GM12878 (cell line): ENCODE measurements around the gene RARG. TPM values are rescaled to one million over a fixed set of nuclear protein-coding genes. Genes with fewer than 3 reads are reported as not detected.

Experiments
- ATAC-seq: fragments of 200-7000 bp; cut with Tn5 transposase; 3 replicates; pipeline ENCODE4 v1.9.1; 2020; ENCODE audit warnings: mild to moderate bottlenecking, moderate library complexity
- BruUV-seq: library from RNA; stranded (reverse); fragments of 400-500 nt; replicated peaks from 2 replicates; lab custom pipeline; 2021; lab: Mats Ljungman, UMichigan
- CTCF ChIA-PET: fragments of 300-600 bp; sonication (Branson Sonifier 250); formaldehyde crosslinking; extraction: SDS; loops from one replicate; lab custom pipeline; 2021; ENCODE audit warnings: inconsistent platforms; lab: Yijun Ruan, JAX
- POLR2A ChIA-PET: fragments of 350-600 bp; formaldehyde crosslinking; extraction: SDS; loops from one replicate; lab custom pipeline; 2021; ENCODE audit warnings: inconsistent platforms; lab: Charles Lee
- RAD21 ChIA-PET: fragments of 300-600 bp; sonication (Branson Sonifier 250); formaldehyde crosslinking; loops from one replicate; lab custom pipeline; 2023; ENCODE audit warnings: antibody characterized with exemption; ENCODE audit not compliant: unreplicated experiment; lab: Charles Lee
- SMC1A ChIA-PET: fragments of 300-600 bp; sonication (Branson Sonifier 250); formaldehyde crosslinking; loops from one replicate; lab custom pipeline; 2023; ENCODE audit not compliant: unreplicated experiment, uncharacterized antibody; lab: Charles Lee
- DNase-seq: peaks from one replicate; pipeline ENCODE4 v3.0.0-alpha.2; 2011; ENCODE audit warnings: low read depth, low spot score
- FAIRE-seq: peaks from 3 replicates; lab custom pipeline; 2011; peaks lifted over from hg19 to GRCh38; lab: Jason Lieb, UNC
- H2AFZ ChIP-seq: 2 replicates; pipeline ENCODE4 v1.6.0; 2011; ENCODE audit warnings: low read depth, low read length, control low read depth; ENCODE audit not compliant: control insufficient read depth
- H3K27ac ChIP-seq: 2 replicates; pipeline ENCODE4 v1.5.1; 2011; ENCODE audit warnings: control low read depth; ENCODE audit not compliant: control insufficient read depth, insufficient read depth
- H3K27me3 ChIP-seq, 2 experiments: replicated peaks in 1 of 2; 2 replicates each; pipeline versions ENCODE4 v1.6.0 to v1.6.1; 2011; ENCODE audit warnings: low read length in 1 of 2; ENCODE audit not compliant: control insufficient read depth in 2 of 2, insufficient read depth in 2 of 2
- H3K36me3 ChIP-seq, 2 experiments: 2 replicates each; pipeline ENCODE4 v1.5.1; 2011; ENCODE audit warnings: low read length in 1 of 2; ENCODE audit not compliant: control insufficient read depth in 2 of 2, insufficient read depth in 2 of 2
- H3K4me1 ChIP-seq: 2 replicates; pipeline ENCODE4 v1.6.1; 2011; ENCODE audit warnings: mild to moderate bottlenecking, low read length, moderate library complexity, mixed read lengths; ENCODE audit not compliant: control insufficient read depth, insufficient read depth
- H3K4me2 ChIP-seq: 2 replicates; pipeline ENCODE4 v1.6.0; 2011; ENCODE audit warnings: control low read depth; ENCODE audit not compliant: control insufficient read depth, insufficient read depth
- H3K4me3 ChIP-seq: fragments of 200-600 bp; sonication (generic); 2 replicates; pipeline ENCODE4 v1.5.1; 2016
- H3K79me2 ChIP-seq: 2 replicates; pipeline ENCODE4 v1.6.0; 2011; ENCODE audit warnings: low read length; ENCODE audit not compliant: control insufficient read depth, insufficient read depth
- H3K9ac ChIP-seq: 2 replicates; pipeline ENCODE4 v1.8.0; 2011; ENCODE audit warnings: low read length, control low read depth, mixed read lengths; ENCODE audit not compliant: control insufficient read depth, insufficient read depth
- H3K9me3 ChIP-seq: replicated peaks from 3 replicates; pipeline ENCODE4 v1.5.1; 2011; ENCODE audit warnings: mild to moderate bottlenecking, low read length; ENCODE audit not compliant: control insufficient read depth, insufficient read depth
- H4K20me1 ChIP-seq: 2 replicates; pipeline ENCODE4 v1.6.0; 2011; ENCODE audit not compliant: control insufficient read depth, insufficient read depth
- FOXK2 ChIP-seq: fragments of 450-650 bp; IDR thresholded peaks from 2 replicates; pipeline ENCODE4 v1.6.1; 2017; ENCODE audit warnings: mild to moderate bottlenecking, moderate library complexity
- HCFC1 ChIP-seq: fragments of 150-350 bp; IDR thresholded peaks from 2 replicates; pipeline ENCODE4 v1.6.1; 2014; ENCODE audit warnings: low read length
- HSF1 ChIP-seq: fragments of 150-350 bp; IDR thresholded peaks from 2 replicates; pipeline ENCODE4 v1.6.1; 2014; ENCODE audit warnings: mild to moderate bottlenecking, low read depth, low read length
- LARP7 ChIP-seq: fragments of 450-650 bp; IDR thresholded peaks from 2 replicates; pipeline ENCODE4 v1.6.1; 2017; ENCODE audit warnings: mild to moderate bottlenecking
- MEF2B ChIP-seq: fragments of 450-650 bp; IDR thresholded peaks from 2 replicates; pipeline ENCODE4 v1.6.1; 2018; ENCODE audit warnings: mild to moderate bottlenecking, moderate library complexity; ENCODE audit not compliant: partially characterized antibody, poor library complexity, severe bottlenecking
- MYB ChIP-seq: fragments of 150-350 bp; IDR thresholded peaks from 2 replicates; pipeline ENCODE4 v1.6.1; 2014; ENCODE audit warnings: mild to moderate bottlenecking, low read depth, low read length, borderline replicate concordance
- NBN ChIP-seq: fragments of 450-650 bp; IDR thresholded peaks from 2 replicates; pipeline ENCODE4 v1.6.1; 2016
- NFIC ChIP-seq: IDR thresholded peaks from 2 replicates; pipeline ENCODE4 v1.6.1; 2012; ENCODE audit warnings: low read depth, mild to moderate bottlenecking, inconsistent platforms, low read length, moderate library complexity
- NR2C2 ChIP-seq: IDR thresholded peaks from 2 replicates; pipeline ENCODE4 v1.6.1; 2011; ENCODE audit warnings: borderline replicate concordance, low read depth; ENCODE audit not compliant: control insufficient read depth, insufficient read length
- POLR2AphosphoS5 ChIP-seq: IDR thresholded peaks from 2 replicates; pipeline ENCODE4 v1.6.1; 2011; ENCODE audit warnings: mild to moderate bottlenecking, low read length, inconsistent platforms
- TBL1XR1 ChIP-seq: IDR thresholded peaks from 2 replicates; pipeline ENCODE4 v1.6.1; 2012; ENCODE audit warnings: low read depth, low read length, improper control_type of control experiment
- TCF12 ChIP-seq: IDR thresholded peaks from 2 replicates; pipeline ENCODE4 v1.6.1; 2011; ENCODE audit warnings: low read depth, mild to moderate bottlenecking, low read length
- ZNF24 ChIP-seq: fragments of 450-650 bp; IDR thresholded peaks from 2 replicates; pipeline ENCODE4 v1.6.1; 2017; ENCODE audit warnings: antibody characterized with exemption, mild to moderate bottlenecking
- ZNF384 ChIP-seq: IDR thresholded peaks from 2 replicates; pipeline ENCODE4 v1.6.1; 2012; ENCODE audit warnings: low read depth, mild to moderate bottlenecking, low read length, improper control_type of control experiment, borderline replicate concordance
- ZNF622 ChIP-seq: fragments of 450-650 bp; IDR thresholded peaks from 2 replicates; pipeline ENCODE4 v1.6.1; 2017; ENCODE audit warnings: mild to moderate bottlenecking, inconsistent platforms
- WGBS: methylation state at CpG from one replicate; pipeline ENCODE4 v1.1.6; 2016; ENCODE audit warnings: low lambda C conversion rate; ENCODE audit not compliant: insufficient replicate concordance, insufficient coverage; ENCODE audit errors: missing lambda C conversion rate; 5-methylcytosine and 5-hydroxymethylcytosine counted together
- in situ Hi-C: fragments of 300-500 bp; cut with MboI; formaldehyde crosslinking; loops from 9 replicates; pipeline ENCODE4 v1.14.3; 2018; ENCODE audit warnings: mixed read lengths
- intact Hi-C: fragments of 100-400 bp; cut with micrococcal nuclease; formaldehyde crosslinking; loops from one replicate; pipeline ENCODE4 v1.14.2; 2022; ENCODE audit not compliant: unreplicated experiment
- polyA plus RNA-seq, 11 experiments: library from polyadenylated mRNA; depleted of rRNA in 4 of 11; unstranded in 6 of 11; stranded (reverse) in 5 of 11; fragments of >200 nt; fragmentation: Nextera tagmentation in 4 of 11; fragmentation: Illumina TruSeq in 1 of 11; extraction: Ambion mirVana in 4 of 11; extraction: Trizol in 1 of 11; gene quantifications; 1 replicate in 1 of 11; 2 replicates in 10 of 11; pipeline versions ENCODE4 v1.2.1 to v1.2.3, GENCODE V29; 2011 to 2016; ENCODE audit warnings: inconsistent platforms in 2 of 11, missing spikeins in 2 of 11, low read depth in 1 of 11
- total RNA-seq, 4 experiments: library from RNA; depleted of rRNA in 3 of 4; stranded (reverse); fragments of >200 nt in 3 of 4; fragmentation: Illumina TruSeq in 1 of 4; extraction: Trizol in 1 of 4; gene quantifications; 2 replicates each; pipeline versions ENCODE4 v1.2.1 to v1.2.3, GENCODE V29; 2013 to 2021
- TF ChIP-seq, protein P1 (sequence below): fragments of 450-650 bp; formaldehyde crosslinking; IDR thresholded peaks from 2 replicates; pipeline ENCODE4 v1.4.0; 2020; ENCODE audit warnings: mild to moderate bottlenecking, moderate library complexity
- TF ChIP-seq, protein P2 (sequence below): fragments of 450-650 bp; formaldehyde crosslinking; IDR thresholded peaks from 2 replicates; pipeline ENCODE4 v1.5.0; 2022; ENCODE audit warnings: mild to moderate bottlenecking, missing genetic modification characterization

Gene RARG
- total and polyA plus RNA-seq, 10 of the 15 experiments (the other 5 are each of a cell fraction or from before 2014, with no cell fraction given), result 0.27 to 8.1 (median 4.1) TPM

- WGBS, result 90% methylated on average over 1 of the region's 1 CpG
- ATAC-seq, result 0 out of 3 replicates have a peak, but pooled peaks have one; percentile 29
- Histone ChIP-seq H3K27ac (no peak overlapping the region), H3K4me2 (no peak overlapping the region), H3K27me3 (peaks cover 0 to 5% of the 10 kb centered on the region in 2 experiments; a peak in 2 of 4 replicates), H3K4me1 (peaks cover 6% of the 10 kb centered on the region), H3K9me3 (no peaks in the 10 kb centered on the region), H3K4me3 (no peak overlapping the region), H3K36me3 (no peaks in the 10 kb centered on the region), H3K9ac (no peak overlapping the region), H2AFZ (no peak overlapping the region), H4K20me1 (no peaks in the 10 kb centered on the region), H3K79me2 (no peaks in the 10 kb centered on the region)
- BruUV-seq, result no TSS peak
- ChIA-PET CTCF (interaction anchor here (0.6 to 7.2 kb wide), 5 partner anchors 19 to 85 kb away, joined by 3 to 49 read pairs (median 3); partner anchors contain the start of gene PFDN5), POLR2A (interaction anchor here (1.1 kb wide), 1 partner anchor 23 kb away, joined by 3 read pairs; no protein-coding TSS in a partner anchor), RAD21 (interaction anchor here (0.6 to 1.4 kb wide), 7 partner anchors 27 to 378 kb away, joined by 3 to 4 read pairs (median 4); no protein-coding TSS in a partner anchor), SMC1A (interaction anchor here (0.8 to 3.3 kb wide), 6 partner anchors 23 to 85 kb away, joined by 3 to 16 read pairs (median 4); partner anchors contain the start of gene ESPL1)
- no peak for DNase-seq
- intact Hi-C loops, result no loop called here
- no peak for FAIRE-seq
- in situ Hi-C loops, result no loop called here
- TF ChIP-seq, protein P1, sequence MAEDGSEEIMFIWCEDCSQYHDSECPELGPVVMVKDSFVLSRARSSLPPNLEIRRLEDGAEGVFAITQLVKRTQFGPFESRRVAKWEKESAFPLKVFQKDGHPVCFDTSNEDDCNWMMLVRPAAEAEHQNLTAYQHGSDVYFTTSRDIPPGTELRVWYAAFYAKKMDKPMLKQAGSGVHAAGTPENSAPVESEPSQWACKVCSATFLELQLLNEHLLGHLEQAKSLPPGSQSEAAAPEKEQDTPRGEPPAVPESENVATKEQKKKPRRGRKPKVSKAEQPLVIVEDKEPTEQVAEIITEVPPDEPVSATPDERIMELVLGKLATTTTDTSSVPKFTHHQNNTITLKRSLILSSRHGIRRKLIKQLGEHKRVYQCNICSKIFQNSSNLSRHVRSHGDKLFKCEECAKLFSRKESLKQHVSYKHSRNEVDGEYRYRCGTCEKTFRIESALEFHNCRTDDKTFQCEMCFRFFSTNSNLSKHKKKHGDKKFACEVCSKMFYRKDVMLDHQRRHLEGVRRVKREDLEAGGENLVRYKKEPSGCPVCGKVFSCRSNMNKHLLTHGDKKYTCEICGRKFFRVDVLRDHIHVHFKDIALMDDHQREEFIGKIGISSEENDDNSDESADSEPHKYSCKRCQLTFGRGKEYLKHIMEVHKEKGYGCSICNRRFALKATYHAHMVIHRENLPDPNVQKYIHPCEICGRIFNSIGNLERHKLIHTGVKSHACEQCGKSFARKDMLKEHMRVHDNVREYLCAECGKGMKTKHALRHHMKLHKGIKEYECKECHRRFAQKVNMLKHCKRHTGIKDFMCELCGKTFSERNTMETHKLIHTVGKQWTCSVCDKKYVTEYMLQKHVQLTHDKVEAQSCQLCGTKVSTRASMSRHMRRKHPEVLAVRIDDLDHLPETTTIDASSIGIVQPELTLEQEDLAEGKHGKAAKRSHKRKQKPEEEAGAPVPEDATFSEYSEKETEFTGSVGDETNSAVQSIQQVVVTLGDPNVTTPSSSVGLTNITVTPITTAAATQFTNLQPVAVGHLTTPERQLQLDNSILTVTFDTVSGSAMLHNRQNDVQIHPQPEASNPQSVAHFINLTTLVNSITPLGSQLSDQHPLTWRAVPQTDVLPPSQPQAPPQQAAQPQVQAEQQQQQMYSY (CRISPR knock-in tag), result no peak
- TF ChIP-seq ZNF622 (no peak), FOXK2 (no peak), TCF12 (no peak), NBN (no peak), LARP7 (no peak), NFIC (no peak), HCFC1 (no peak), MEF2B (no peak), TBL1XR1 (no peak), HSF1 (no peak), MYB (no peak), POLR2AphosphoS5 (no peak), ZNF24 (no peak), ZNF384 (no peak), NR2C2 (no peak)
- TF ChIP-seq, protein P2, sequence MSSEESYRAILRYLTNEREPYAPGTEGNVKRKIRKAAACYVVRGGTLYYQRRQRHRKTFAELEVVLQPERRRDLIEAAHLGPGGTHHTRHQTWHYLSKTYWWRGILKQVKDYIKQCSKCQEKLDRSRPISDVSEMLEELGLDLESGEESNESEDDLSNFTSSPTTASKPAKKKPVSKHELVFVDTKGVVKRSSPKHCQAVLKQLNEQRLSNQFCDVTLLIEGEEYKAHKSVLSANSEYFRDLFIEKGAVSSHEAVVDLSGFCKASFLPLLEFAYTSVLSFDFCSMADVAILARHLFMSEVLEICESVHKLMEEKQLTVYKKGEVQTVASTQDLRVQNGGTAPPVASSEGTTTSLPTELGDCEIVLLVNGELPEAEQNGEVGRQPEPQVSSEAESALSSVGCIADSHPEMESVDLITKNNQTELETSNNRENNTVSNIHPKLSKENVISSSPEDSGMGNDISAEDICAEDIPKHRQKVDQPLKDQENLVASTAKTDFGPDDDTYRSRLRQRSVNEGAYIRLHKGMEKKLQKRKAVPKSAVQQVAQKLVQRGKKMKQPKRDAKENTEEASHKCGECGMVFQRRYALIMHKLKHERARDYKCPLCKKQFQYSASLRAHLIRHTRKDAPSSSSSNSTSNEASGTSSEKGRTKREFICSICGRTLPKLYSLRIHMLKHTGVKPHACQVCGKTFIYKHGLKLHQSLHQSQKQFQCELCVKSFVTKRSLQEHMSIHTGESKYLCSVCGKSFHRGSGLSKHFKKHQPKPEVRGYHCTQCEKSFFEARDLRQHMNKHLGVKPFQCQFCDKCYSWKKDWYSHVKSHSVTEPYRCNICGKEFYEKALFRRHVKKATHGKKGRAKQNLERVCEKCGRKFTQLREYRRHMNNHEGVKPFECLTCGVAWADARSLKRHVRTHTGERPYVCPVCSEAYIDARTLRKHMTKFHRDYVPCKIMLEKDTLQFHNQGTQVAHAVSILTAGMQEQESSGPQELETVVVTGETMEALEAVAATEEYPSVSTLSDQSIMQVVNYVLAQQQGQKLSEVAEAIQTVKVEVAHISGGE (CRISPR knock-in tag), result no peak
Observed at GRCh38 chr12:53244337-53244736, 12.3 kb upstream of the RARG start.
